ENCODE measurements around the gene TMEM182. TPM values are rescaled to one million over a fixed set of nuclear protein-coding genes. Genes with fewer than 3 reads are reported as not detected.

The TMEM182 gene
- total and polyA plus RNA-seq, 2 of the 4 experiments (the other 2 are of a cell fraction), result 1.3 to 1.4 TPM

- Histone ChIP-seq H3K4me1 (ENCODE audit: control insufficient read depth, insufficient read depth, low read length) (no peaks in the 10 kb centered on the region), H3K4me3 (ENCODE audit: insufficient read depth, low read depth, low read length) (no peak overlapping the region), H3K23ac (ENCODE audit: low read depth, low read length) (no peak overlapping the region), H4K91ac (ENCODE audit: insufficient read depth, low read depth, low read length) (no peak overlapping the region), H3K18ac (ENCODE audit: low read depth, low read length) (no peak overlapping the region), H2AK9ac (replicated peaks; ENCODE audit: low read depth, low read length, poor library complexity) (no peak overlapping the region), H4K5ac (ENCODE audit: low read depth, low read length) (no peak overlapping the region), H3K36me3 (ENCODE audit: control insufficient read depth, insufficient read depth, low read length) (no peaks in the 10 kb centered on the region), H3K4ac (ENCODE audit: low read depth, low read length) (no peak overlapping the region), H3K56ac (ENCODE audit: extremely low read depth, insufficient read depth, low read length) (no peak overlapping the region), H2BK20ac (ENCODE audit: low read depth, low read length) (no peak overlapping the region), H3K9ac (ENCODE audit: low read depth, low read length) (no peak overlapping the region), H3K14ac (replicated peaks; ENCODE audit: low read depth, low read length) (no peak overlapping the region), H4K20me1 (ENCODE audit: insufficient read depth, low read length) (no peaks in the 10 kb centered on the region), H3K9me3 (ENCODE audit: control insufficient read depth, insufficient read depth, low read length) (no peaks in the 10 kb centered on the region), H3K9me1 (ENCODE audit: insufficient read depth, low read length) (no peaks in the 10 kb centered on the region), H2BK5ac (ENCODE audit: low read depth, low read length, poor library complexity, severe bottlenecking) (no peak overlapping the region), H2AFZ (replicated peaks; ENCODE audit: low read length, poor library complexity) (no peak overlapping the region), H3K27me3 (ENCODE audit: control insufficient read depth, insufficient read depth, low read length) (0 out of 2 replicates have a peak, but pooled peaks cover 1% of the 10 kb centered on the region), H3K79me1 (ENCODE audit: low read depth in 1 of 2, low read length in 2 of 2) (no peaks in the 10 kb centered on the region), H4K8ac (ENCODE audit: low read depth in 2 of 2, low read length in 2 of 2) (no peak overlapping the region), H3K27ac (ENCODE audit: insufficient read depth, low read length) (no peak overlapping the region), H3K4me2 (ENCODE audit: low read depth, low read length) (no peak overlapping the region), H2AK5ac (ENCODE audit: low read depth, low read length) (no peak overlapping the region), H2BK15ac (ENCODE audit: low read depth, low read length) (no peak overlapping the region), H2BK120ac (ENCODE audit: low read depth, low read length) (no peak overlapping the region)
- dilution Hi-C loops (cut with HindIII; ENCODE audit: low sequenced_read_pairs, unreplicated experiment) (no loop called here), intact Hi-C loops (cut with micrococcal nuclease) (no loop called here), in situ Hi-C loops (cut with MboI; ENCODE audit: low sequenced_read_pairs) (no loop called here)
- CTCF ChIA-PET, result no interaction called here
- BruUV-seq (replicated peaks), result no TSS peak
- WGBS, 2 experiments (ENCODE audit: extremely low coverage in 2 of 2, insufficient read length in 1 of 2), result no CpG with 5 or more reads among the region's 3 CpGs
- POLR2A ChIA-PET (ENCODE audit: unreplicated experiment), result no interaction called here
- no peak for TF ChIP-seq USF2 (IDR thresholded peaks at IDR 0.05; ENCODE audit: low read depth, low read length)
- TF ChIP-seq RAD21 (IDR thresholded peaks at IDR 0.05; ENCODE audit: low read length), result no peak
- no peak for TF ChIP-seq CTCF (conservative IDR thresholded peaks at IDR 0.05; ENCODE audit: low read depth, low read length)
- no peak for TF ChIP-seq MAFK (IDR thresholded peaks at IDR 0.05; ENCODE audit: low read depth, low read length)
- TF ChIP-seq BHLHE40 (IDR thresholded peaks at IDR 0.05; ENCODE audit: low read depth, low read length), result no peak
- no peak for TF ChIP-seq RCOR1 (IDR thresholded peaks at IDR 0.05; ENCODE audit: insufficient replicate concordance, low read length)
- TF ChIP-seq RFX5 (IDR thresholded peaks at IDR 0.05; ENCODE audit: low read depth, low read length), result no peak
- TF ChIP-seq POLR2A (IDR thresholded peaks at IDR 0.05; ENCODE audit: low read depth, low read length), result no peak
- no peak for TF ChIP-seq MXI1 (IDR thresholded peaks at IDR 0.05; ENCODE audit: borderline replicate concordance, low read depth, low read length)
- no peak for TF ChIP-seq ELK1 (IDR thresholded peaks at IDR 0.05; ENCODE audit: borderline replicate concordance, low read depth, low read length)
- no peak for TF ChIP-seq CEBPB (IDR thresholded peaks at IDR 0.05; ENCODE audit: low read depth, low read length)
- no peak for DNase-seq
- no peak for ATAC-seq (ENCODE audit: low read depth)
These were observed 83.1 kb downstream of the TMEM182 start for GRCh38 chr2:102844911-102845310.

Data from IMR-90 (cell line).